NCI-H2227 (cell line): ENCODE results near the gene SCFD2.
"Not testable (repeated sequence)": the region's sequence is repeated elsewhere in the genome, so short reads cannot be mapped to it uniquely, and the experiment has no call there.

ENCODE experiments used
- DNase-seq: peaks from one replicate; lab custom pipeline; 2025; ENCODE audit not compliant: unreplicated experiment; lab: John Stamatoyannopoulos, UW

SCFD2 gene

GRCh38 chr4:53059871-53060270 is 306.0 kb downstream of the SCFD2 start:
- no peak for DNase-seq

DNA sequence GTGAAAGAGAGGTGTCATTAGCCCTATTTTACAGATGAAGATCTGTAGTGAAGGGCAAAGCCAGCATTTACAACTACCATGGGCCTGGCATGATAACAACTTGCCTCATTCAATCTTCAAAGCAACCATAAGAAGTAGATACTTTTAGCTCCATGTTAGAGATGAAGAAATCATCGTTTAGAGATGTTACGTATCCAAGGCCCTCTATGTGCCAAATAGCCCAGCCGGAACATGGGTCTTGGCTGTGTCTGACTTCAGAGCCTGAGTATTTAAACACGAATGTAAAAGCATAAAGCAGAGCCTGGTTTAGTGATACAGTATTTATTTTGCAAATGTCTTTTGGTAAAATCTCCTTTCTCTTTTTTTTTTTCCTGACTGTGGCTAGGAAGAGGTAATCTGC is 306.6 kb downstream of the SCFD2 start:
- no peak for DNase-seq

- no peak for DNase-seq
Observed at GRCh38 chr4:53057679-53058078, 308.2 kb downstream of the SCFD2 start.

DNA sequence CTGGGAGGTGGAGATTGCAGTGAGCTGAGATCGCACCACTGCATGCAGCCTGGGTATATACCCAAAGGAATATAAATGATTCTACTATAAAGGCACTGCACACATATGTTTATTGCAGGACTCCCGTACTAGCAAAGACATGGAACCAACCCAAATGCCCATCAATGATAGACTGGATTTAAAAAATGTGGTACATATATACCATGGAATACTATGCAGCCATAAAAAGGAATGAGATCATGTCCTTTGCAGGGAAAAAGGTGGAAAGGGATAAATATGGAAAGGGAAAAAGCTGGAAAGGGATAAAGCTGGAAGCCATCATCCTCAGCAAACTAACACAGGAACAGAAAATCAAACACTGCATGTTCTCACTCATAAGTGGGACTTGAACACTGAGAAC is 308.8 kb downstream of the SCFD2 start:
- not testable (repeated sequence) for DNase-seq

DNA sequence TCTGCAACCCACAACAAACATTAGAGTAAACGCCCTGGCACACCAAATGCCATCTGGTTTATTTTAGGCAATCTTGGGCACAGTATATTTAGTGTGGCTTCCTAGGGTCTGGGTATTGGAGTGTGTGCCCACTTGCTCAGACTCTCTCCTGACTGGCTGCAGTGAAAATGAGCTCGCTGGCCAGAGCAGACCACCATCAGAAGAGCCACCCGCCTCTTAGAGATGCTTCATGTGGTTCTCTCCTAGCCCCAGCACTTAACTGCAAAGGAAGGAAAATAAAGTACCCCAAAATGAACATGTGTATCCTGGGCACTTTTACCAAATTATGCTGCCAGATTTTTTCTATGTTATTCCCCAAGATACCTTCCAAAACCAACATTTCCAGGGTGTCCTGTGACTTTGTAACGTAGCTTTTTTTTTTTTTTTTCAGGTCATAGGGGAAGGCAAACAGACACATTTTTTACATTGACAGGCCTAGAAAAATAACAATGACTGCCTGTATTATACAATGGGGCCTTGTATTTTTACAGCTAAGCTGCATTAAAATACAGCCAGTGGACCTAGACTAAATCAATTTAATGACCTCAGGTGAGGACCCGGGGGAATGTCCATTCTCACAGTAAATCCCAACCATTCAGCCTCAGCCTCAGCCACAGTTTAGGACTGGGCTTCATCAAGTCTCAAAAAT is 310.0 kb downstream of the SCFD2 start:
- no peak for DNase-seq

- no peak for DNase-seq
Observed at GRCh38 chr4:53055274-53055673, 310.6 kb downstream of the SCFD2 start.

DNA sequence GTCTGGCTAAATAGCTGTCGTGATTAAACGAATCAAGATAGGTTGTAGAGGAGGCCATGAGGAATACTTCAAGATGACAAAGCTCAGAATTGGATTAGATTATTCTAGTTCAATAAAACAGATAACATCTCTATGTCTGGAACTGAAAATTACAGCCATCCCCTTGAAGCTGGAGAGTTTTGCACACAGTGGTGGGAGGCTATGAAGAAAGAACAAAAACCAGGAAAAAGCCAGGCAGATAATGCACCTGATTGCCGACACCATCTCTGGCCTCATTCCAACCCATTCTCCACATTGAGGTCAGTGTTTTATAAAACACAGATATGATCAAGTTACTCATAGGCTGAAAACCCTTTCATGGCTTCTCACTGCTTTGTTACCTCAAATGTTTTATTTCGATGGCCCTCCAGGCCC is 315.5 kb downstream of the SCFD2 start:
- DNase-seq, result no peak

GRCh38 chr4:53049528-53049927 is 316.3 kb downstream of the SCFD2 start:
- DNase-seq, result no peak

DNA sequence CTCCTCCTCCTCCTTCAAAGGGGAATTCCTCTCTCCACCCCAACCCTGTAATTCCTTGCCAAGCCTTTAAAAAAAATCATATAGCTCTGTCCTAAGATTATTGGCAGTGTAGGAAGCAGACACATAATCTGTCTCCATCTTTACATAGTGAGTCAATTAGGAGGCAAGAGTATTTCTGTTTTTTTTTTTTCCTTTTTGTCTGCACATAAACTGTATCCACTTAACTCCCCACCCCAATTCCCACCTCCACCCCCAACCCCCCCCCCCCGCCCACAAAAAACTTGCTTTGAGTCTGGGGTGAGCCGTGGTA is 321.3 kb downstream of the SCFD2 start:
- no peak for DNase-seq

GRCh38 chr4:53043891-53044650 is 321.8 kb downstream of the SCFD2 start:
- DNase-seq, result no peak

GRCh38 chr4:53043055-53043454 is 322.8 kb downstream of the SCFD2 start:
- no peak for DNase-seq

DNA sequence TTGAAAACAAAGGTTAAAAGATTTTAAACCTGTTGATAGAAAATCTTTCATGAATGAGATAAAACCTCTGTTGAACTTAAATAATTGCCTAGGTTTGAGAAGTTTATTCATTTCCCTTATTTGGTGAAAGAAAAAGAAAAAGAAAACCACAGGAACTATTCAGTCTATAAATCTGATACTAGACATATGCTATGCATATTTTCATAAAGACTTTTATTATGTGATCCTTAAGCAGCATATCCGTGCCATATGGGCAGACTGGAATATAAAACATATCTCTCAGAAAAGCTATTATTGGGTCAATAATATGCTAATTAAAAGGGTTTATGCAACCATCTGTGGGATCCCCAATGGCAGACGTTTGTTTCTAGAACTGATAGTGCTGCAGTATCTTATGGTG is 325.0 kb downstream of the SCFD2 start:
- DNase-seq, result no peak

DNA sequence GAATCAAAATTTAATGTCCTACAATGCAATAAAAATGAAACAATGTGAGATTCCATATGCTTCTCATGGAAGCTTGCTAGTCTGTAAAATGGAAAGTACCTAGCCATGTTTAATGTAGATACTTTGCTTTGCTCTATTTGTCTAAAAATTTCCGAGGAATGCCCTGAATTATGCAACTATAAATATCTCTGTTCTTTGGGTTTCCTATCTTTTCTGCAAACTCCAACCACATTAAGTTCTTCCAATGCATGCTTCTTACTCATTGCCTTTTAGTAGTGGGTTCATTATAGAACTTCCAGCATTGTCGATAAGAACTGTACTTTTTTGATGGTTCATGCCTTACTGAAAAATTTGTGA is 325.4 kb downstream of the SCFD2 start:
- no peak for DNase-seq

DNA sequence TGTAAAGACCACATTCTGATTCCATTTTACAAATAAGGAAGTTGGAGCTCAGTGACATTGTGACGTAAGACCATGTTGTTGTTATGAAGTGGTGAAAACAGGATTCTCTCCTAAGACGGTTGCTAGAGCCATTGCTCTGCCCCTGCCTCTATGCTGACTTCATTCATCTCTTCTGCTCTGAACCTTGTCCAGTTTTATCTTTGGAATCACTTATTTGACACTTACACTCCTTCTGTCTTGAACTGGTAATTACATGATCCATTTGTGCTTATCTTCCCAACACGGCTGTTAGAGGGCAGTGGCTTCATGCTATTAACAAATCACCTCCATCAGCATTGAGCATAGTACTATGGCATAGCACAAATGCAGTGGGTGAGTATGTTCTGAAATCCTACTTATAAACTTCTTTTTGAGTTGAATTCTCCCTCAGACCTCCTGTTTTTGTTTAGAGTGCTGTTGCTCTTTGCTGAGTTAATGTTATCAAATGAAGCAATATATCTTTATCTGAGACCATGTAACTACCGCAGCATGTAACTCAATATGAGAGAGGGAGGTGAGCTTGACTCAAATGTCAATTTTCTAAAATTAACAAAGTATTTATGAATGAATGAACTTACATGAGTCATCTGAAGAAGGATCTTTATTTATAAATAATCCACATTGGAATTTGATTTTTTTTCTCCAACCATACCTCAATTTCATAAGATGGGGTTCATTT is 326.0 kb downstream of the SCFD2 start:
- DNase-seq, result no peak

DNA sequence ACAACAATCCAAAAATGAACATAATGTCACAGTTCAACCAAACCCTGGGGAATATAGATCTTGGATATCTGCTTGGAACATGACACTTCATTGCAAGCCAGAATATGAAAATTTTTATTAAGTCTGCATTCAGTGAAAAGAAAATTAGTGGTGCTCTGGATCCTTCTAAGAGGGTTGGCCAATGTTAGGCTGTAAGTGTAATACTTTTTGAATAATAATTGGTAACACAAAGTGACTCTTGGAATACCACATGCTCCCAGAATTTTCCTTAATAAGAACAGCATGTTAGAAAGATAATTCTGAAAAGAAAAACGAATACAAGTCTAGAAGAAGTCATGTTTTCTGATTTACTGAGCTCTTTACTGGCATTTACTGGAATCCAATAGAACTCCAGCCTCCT is 328.0 kb downstream of the SCFD2 start:
- DNase-seq, result no peak

DNA sequence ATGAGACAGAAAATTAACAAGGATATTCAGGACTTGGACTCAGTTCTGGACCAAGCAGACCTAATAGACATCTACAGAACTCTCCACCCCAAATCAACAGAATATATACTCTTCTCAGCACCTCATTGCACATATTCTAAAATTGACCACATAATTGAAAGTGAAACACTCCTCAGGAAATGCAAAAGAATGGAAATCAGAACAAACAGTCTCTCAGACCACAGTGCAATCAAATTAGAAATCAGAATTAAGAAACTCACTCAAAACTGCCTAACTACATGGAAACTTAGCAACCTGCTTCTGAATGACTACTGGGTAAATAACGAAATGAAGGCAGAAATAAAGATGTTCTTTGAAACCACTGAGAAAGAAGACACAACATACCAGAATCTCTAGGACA is 333.0 kb downstream of the SCFD2 start:
- DNase-seq, result not testable (repeated sequence)

DNA sequence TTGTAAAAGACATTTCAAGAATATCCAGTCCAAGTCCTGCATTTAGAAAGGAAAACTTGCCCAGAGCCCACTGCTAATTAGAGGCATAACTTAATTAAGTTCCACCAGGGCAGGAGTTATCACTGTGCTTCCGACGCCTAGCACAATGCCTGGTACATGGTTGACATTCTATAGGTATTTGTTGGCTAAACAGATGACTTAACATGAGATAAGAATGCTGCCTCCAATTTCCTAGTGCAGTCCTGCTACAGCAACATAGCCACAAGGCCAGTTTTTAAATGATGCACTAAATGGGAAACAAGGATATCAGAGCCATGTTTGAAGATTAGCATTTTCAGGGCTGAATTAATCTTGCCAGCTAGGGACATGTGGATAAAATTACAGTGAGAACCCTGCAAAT is 339.6 kb downstream of the SCFD2 start:
- DNase-seq, result no peak

- DNase-seq, result no peak
Observed at GRCh38 chr4:53023677-53024299, 342.1 kb downstream of the SCFD2 start.

DNA sequence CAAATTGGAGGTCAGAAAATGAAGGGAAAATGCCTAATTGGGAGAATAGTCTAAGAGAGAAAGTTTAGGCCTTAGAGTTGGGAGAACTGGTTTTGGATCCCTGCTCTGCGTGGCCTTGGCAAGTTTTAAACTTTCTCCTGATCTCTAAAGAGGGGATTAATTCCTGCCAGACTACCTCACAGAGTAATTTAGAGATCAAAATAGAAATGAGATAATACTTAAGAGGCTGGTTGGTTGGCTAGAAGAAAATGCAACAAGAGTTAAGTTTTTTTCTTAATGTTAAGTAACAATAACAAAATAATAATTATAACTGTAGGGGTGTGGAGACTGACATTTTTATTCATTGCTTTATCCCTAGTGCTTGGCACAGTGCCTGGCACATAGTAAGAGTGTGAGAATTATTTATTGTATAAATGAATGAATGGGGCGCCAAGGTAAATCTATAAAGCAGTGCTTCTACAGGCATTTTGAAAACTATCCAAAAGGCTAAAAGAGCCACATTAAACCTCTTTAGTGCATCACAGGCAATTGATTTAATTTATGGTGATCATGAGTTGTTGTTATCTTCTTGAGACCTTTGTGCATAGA is 343.3 kb downstream of the SCFD2 start:
- no peak for DNase-seq

GRCh38 chr4:53021754-53022512 is 343.9 kb downstream of the SCFD2 start:
- no peak for DNase-seq
